Ramos (cell line): Measurements from ENCODE around the gene ADAMTSL2.

Source experiments
- in situ Hi-C: fragments of 300-500 bp; cut with MboI; formaldehyde crosslinking; loops from one replicate; pipeline ENCODE4 v1.14.3; 2022; ENCODE audit warnings: low sequenced_read_pairs; ENCODE audit not compliant: unreplicated experiment

Gene ADAMTSL2

DNA sequence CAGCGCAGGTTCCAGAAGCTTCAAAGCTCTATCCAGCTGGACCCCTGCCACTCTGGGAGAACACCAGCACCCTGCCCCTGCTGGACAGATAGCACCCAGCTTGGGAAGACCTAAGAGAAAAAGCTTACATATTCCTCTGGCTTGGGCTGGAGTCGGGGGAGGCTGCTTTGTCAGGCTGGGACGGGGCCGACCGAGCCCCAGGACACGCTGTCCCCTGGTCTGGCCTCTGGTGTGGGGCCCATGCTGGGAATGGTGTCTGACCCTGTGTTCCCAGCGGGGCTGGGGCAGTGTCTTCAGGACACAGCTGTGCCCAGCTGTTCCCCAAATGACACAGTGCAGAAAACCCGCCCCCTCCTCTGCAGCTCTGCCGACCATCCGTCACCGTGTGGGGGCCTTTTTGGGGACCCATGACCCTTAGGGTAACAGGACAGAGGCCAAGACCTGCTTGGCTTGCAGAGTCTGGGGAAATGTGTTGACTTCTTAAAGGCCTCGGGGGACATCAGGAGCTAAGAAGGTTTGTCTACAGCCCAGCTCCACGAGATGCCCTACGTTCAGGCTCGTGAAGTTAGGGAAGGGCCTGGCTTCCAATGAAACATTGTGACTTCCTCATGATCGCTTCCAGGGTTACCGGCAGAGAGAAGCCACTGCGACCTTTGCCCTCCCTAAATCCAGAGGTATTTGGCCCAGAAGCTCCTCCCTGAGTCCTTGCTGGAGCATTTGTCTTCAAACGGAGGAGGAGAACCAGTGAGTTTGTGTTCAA lies 35.2 kb upstream of the ADAMTSL2 start:
- in situ Hi-C loops = no loop called here

DNA sequence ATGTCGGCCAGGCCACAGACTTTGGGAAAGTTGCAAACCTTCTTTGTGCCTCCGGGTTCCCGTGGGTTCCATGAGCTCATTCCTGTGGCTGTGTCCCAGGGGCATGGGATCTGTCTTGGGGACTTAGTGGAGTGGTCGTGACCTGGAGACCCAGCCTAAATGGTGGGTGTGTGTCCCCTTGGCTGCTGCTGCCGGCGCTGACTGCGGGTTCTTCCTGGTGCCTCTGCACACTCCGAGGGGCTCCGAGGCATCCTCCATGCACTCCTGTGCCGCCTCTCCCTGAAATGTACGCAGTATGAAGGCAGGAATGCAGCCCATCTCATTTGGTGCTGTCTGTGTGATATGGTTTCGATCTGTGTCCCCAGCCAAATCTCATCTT lies 34.6 kb upstream of the ADAMTSL2 start:
- in situ Hi-C loops = no loop called here

DNA sequence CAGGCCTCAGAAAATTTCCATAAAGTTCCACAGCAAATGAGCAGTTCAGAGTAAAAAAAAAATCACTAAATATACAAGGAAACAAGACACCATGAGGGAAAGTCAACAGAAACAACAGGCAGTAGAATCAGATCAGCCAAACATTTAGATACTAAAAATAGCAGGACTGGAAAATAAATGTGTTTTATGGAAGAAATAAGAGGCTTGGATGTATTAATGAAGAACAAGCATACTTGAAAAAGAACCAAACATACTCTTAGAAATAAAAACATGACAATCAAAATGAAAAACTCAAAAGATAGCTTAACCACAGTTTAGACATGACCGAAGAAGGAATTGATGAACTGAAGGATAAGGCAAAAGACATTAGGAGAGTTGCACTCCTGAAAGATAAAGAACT lies 32.4 kb upstream of the ADAMTSL2 start:
- in situ Hi-C loops = no loop called here

DNA sequence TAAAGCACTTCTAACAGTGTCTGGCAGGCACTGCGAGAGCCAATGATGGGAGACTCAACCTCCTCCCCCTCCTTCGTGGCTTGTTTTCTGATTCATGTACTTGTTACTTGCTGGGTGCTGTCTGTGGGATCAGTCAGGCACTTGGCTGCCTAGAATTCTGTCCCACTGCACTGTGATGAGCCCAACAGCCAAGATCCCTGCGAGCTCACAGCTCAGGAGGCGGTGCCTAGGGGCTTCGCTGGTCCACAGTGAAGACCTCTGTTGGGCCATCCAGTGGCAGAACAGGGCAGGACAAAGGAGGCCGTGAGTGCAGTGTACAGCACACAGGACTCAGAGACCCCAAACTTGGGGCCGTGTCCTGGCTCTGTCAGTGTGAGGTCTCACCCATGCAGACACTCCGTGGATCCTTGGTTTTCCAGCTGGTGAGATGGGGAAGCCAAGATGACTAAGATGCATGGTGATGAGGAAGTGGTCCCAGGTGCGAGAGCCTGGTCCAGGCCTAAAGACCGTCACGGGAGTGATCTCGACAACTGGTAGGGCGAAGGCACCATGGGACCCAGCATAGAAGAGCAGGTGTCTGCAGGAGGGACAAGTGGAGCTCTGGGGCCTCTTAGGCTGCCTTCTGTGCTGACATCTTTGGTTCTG lies 29.2 kb upstream of the ADAMTSL2 start:
- in situ Hi-C loops = no loop called here

DNA sequence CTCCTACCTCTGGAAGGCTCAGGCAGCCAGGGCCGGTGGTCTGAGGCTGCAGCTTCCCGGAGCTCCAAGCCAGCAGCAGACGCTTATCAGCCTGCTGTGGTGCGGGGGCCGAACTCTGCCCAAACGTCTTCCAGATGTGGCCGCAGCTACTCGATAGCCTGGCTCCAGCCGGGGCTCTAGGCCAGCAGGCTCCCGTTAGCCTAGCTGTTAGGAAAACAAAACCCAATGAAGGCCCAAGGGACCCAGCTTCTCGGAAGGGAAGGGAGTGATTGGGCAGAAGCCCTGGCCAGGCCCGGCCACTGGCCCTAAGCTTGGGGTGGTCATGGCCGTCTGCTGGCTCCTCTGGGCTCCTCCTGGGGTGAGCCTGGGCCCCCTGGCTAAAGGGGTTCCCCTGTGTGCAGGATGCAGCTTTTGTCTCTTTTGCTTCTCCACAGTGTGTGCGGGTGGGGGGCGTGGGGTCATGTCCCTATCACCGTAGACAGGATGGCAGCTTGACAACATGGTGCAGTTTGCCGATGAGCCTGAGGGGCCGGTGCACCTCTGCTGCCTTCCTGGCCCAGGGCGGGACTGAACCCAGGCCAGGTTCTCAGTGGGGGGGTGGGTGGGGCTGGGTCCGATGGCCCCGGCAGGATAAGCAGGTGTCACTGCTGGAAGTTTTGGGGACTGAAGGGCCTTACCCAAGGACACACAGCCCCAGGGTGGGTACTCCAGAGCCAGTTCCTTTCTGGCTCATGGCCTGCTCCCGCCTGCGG lies 28.4 kb upstream of the ADAMTSL2 start:
- in situ Hi-C loops = no loop called here

DNA sequence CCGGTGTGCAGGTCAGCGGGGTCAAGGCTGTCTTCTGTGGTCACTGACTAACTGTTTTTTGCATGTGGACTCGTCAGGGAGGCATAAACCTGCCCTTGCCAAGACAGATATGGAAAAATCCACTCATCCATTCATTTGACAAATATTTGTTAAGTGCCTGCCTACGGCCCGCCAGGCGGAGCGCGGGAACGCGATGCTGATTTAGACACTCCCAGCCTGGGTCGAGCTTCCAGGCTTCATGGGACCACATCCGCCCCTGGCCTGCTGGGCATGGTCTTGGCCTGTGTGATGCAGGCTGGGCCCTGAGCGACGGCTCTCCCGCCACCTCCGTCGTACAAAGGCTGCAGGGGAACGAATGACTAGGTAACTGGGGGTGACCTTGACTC lies 27.9 kb upstream of the ADAMTSL2 start:
- in situ Hi-C loops = no loop called here

DNA sequence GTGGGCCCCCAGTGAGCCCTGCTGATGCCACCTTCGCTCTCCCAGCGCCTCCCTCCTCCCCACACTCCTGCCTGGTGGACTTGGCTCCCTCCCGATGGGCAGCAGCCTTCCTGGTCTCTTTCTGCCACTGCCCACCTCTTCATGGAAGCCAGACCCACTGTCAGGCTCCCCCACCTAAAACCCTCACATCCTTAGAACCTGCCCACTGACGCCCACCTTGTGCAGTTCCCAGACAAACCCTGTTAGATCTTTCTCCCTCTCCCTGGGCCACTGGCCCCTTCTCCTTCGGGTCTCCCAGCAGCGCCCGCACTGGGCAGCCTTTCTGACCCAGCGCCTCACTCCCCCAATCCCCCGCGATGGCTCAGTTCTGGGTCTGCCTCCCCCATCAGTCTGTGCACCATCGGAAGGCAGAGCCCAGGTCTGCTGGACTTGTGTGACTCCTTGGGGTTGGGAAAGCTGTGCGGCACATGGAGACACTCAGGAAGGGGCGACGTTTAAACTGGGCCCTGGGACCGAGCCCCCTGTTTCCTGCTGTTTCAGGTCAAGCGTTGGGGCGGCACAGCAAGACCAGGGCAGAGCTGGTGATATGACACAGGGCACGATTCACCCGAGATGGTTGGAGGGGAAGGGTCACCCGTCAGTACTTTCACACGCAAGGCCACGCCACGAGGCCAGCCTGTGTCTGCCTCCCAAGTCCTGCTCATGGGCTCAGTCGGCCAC lies 27.1 kb upstream of the ADAMTSL2 start:
- in situ Hi-C loops = no loop called here

DNA sequence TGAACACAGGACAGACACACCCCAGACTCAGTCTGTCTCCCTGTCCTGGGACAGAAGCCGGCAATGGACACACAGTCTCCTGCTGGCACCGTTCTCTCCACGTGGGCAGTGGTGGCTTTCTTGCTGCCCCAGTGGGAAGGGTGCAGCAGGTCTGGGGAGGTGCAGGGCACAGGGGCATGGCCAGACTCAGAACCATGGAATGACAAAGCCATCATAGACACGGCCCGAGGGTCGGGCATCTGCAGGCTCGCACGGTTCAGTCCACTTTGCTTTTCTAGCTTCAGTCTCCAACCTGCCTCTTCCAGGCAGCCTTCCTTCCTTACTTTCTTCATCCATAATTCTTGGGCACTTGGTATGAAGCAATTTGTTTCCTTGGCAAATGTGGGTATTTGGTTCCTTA lies 26.5 kb upstream of the ADAMTSL2 start:
- in situ Hi-C loops = no loop called here

DNA sequence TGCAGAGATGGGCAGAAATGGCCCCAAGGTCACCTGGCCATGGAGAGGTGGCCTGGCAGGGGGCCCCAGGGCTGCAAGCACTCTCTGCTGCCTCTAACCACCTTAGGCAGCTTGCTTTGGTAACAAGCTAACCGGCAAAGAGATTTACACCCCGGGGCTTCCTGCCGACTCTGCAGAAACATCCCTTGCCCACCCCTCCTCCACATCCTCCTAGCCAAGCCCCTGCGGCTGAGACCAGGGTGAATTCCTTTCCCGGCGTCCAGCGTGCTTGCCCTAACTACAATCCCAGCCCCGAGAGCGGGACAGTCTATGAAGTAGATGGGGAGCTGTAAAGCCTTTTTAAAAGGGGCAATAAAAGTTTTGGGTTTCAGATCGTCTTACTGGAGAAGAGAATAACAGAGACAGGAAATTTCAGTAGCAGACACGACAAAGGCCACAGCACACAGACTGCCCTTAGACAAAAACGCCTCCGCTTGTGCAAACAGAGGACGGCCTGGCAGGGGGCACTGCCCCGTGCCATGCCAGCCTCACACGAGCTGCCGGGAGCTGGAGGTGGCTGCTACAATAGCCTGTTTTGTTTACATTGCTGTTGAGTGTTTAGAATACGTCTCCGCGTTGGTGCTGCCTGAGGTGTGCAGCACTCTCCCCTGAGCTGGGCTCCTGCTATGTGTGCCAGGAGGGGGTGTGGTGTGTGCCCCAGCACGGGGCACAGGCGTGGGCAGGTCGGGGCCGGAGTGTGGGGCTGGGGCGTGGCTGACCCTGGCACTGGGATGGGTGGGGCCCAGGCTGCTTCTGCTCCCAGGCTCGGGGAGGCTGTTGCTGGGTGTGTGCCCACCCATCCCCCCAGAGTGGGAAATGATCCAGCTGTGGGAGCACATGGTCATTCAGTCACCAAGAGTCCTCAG lies 25.1 kb upstream of the ADAMTSL2 start:
- in situ Hi-C loops = no loop called here

DNA sequence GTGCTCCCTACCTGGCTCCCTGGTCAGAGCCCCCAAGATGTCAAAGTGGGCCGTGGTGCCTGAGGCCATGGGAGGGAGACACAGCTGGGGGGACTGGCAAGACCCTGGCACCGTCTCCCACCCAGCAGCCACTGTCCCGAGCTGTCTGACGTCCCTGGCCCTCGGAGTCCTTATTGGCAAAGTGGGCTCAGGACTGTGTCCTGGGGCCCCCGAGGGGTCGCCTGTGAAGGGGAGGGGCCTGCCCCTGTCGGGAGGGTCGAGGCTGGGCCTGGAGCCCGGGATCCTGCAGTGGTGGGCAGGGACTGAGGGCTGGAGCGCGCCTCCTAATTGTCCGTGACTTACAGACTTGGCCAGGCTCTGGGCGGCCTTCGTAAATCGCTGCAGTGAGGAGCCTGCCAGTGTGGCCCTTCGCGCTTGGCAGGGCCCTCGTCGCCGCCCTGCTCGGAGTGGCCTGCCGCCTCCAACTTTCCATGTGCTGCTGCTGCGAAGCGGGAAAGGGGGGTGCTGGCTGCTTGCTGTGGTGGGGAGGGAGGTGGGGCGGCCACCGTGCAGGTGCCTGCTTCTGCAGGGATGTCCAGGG lies 23.5 kb upstream of the ADAMTSL2 start:
- in situ Hi-C loops = no loop called here

DNA sequence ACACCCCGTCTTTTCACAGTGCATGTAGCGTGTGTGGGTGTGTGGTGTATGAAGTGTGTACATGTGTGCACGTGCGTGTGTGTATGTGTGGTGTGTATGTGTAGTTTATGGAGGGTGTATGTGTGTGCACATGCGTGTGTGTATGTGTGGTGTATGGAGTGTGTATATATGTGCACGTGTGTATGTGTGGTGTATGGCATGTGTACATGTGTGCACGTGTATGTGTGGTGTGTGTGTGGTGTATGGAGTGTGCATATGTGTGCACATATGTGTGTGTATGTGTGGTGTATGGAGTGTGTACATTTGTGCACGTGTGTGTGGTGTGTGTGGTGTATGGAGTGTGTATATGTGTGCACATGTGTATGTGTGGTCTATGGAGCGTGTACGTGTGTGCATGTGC lies 22.9 kb upstream of the ADAMTSL2 start:
- in situ Hi-C loops = no loop called here

DNA sequence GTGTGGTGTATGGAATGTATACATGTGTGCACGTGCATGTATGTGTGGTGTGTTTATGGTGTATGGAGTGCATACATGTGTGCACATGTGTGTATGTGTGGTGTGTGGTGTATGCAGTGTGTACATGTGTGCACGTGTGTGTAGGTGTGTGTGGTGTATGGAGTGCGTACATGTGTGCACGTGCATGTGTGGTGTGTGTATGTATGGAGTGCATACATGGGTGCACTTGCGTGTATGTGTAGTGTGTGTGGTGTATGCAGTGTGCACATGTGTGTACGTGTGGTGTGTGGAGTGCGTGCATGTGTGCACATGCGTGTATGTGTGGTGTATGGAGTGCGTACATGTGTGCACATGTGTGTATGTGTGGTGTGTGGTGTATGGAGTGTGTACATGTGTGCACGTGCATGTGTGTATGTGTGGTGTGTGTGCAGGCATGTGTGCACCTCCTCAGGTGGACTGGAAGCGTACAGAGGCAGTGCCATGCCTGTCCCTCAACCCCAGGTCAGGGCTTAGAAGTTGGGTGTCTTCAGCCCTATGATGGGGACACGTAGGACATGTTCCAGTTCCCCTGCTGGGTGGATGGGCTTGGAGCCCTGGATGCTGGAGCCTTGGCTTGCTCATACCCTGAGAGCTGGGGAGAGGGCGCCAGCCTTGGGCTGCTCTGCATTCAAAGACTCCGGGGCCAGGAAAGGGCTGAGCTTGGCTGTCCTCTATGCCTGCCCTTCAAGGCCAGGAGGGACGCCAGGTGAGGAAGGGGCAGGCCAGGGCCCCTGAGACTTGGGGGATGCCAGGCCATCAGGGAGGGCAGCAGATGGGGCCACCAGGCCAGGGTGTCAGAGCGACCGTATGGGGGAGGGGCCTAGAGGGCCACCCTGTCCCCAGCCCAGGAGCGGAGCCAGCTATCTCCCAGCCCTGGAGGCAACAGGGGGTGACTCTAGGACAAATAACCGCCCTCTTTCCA lies 22.0 kb upstream of the ADAMTSL2 start:
- in situ Hi-C loops = no loop called here

DNA sequence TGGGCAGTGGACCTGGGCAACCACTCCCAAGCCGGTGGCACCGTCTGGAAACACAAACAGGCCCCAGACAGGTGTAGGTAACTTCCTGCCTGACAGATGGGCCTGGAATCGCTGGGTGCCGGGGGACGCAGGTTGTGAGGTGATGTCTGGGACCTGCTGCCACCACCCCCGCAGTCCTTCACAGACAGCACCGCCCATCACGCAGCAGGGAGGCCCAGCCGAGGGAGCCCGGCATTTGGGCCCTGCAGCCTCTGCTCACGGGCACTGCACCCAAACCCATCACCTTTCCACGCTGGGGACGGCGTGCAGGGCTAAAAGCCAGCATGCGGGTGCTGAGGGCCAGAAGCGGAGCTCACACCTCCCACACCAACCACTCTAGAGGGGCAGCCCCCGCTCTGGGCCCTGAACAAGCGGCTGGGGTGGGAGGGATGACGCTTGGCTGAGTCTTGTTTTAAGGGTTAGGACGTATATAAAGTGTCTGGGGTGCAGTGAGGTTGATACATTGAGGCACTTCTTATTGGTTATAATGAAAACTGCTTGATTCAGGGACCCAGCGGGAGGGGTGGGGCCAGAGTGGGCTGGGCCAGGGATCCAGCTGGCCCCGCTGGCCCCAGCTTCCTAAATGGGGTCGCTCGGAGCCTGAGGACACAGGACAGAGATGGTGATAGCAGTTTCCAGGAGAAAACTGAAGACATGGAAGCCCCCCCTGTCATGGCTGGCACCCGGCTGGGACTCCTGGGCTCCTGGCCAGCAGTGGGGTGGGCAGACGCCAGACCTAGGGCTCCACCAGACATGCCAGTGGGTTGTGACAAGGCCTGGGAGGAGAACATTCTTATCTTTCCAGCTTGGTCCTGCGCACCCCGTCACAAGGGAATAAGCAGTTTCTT lies 21.0 kb upstream of the ADAMTSL2 start:
- in situ Hi-C loops = no loop called here

DNA sequence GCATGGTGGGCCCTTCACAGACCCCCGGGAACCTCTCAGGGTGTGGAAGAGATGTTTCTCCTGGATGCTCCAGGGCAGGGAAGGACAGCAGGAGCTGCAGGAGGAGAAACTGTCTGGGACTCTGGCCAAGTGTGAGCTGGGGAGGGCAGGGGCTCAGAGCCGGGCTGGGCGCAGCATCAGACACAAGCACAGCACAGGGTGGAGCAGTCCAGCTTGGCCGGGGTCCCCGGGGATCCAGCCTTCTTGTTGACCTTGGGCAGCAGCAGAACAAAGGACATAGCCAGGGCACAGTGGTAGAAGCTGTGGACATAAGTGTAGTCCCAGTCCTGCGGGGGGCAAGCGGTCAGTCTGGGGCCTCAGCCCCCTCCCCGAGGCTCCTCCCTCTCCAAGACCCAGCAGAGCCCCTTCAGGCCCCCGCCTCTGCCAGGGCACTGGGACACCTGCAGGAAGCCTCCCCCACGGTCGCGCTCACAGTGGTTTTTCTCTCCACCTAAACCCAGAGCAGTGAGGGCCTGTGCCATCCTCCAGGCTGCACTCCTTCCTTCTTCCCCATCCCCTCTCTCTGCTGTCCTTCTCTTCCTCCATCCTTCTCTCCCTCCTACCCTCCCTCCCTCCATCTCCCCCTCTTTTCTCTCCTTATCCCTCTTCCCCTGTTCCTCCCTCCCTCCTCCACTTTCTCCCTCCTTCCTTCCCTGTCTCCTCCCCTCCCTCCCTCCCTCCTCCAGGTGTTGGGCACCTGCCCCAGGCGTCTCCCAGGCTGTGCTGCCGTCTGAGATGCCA lies 19.9 kb upstream of the ADAMTSL2 start:
- in situ Hi-C loops = no loop called here

DNA sequence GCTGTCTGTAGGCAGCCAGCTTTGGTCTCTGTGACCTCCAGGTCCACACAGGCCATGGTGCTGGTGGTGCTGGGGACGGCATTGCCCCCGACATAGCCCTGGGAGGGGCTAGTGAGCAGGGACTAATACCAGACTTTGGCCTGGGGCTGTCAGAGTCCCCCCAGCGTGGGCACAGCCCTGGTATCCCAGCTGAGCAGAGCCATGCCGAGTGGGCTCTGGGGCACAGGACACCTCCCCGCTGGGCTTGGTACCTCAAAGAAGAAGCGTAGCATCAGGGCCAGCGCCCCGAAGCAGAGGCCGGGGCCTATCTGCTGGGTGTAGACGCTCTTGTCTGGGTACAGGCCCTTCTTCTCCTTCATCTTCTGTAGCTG lies 19.3 kb upstream of the ADAMTSL2 start:
- in situ Hi-C loops = no loop called here

DNA sequence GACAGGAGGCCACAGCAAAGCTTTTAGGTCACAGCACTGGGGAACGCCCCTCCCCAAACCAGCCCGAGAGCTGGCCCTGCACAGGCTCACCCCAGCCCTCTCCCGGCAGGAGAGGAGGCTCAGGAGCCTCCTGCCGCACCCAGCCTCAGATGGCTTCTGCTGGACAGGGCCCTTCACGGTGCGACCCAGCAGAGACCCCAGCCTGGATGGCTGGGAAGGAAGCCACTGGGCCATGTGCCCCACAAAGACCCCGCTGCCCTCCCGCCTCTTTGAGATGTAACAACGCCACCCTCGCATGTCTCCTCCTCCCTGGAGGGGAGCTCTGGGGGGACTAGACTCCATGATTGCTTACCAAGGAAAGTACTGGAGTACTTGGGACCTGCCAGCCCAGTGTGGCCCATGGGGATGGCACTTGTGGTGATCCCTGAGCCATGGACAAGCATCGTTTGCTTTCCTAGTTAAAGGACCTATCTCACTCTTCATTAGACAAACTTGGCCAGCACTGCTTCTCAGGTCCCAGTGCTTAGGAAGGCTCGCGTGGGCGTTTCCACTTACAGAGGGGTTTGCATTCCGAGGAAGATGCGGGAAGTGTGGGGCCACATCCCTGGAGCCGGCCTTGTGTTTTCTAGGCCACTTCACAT lies 18.8 kb upstream of the ADAMTSL2 start:
- in situ Hi-C loops = no loop called here
